ENCODE results near the gene ARPC3. TPM values are rescaled to one million over a fixed set of nuclear protein-coding genes. Genes with fewer than 3 reads are reported as not detected.
A peak's percentile ranks its signal among the peaks of the same experiment; 100 is the strongest.
"Not testable (repeated sequence)": the region's sequence is repeated elsewhere in the genome, so short reads cannot be mapped to it uniquely, and the experiment has no call there.

Gene ARPC3
- total RNA-seq: 94.4 TPM
- long read RNA-seq, transcript ARPC3-201 (7 exons, 1,014 nt): major isoform, 35 of 38 reads
- long read RNA-seq, partial matches to known transcripts: 3 of 38 reads
- long read RNA-seq, other reads (novel, unspliced or antisense): 0 of 38 reads

DNA sequence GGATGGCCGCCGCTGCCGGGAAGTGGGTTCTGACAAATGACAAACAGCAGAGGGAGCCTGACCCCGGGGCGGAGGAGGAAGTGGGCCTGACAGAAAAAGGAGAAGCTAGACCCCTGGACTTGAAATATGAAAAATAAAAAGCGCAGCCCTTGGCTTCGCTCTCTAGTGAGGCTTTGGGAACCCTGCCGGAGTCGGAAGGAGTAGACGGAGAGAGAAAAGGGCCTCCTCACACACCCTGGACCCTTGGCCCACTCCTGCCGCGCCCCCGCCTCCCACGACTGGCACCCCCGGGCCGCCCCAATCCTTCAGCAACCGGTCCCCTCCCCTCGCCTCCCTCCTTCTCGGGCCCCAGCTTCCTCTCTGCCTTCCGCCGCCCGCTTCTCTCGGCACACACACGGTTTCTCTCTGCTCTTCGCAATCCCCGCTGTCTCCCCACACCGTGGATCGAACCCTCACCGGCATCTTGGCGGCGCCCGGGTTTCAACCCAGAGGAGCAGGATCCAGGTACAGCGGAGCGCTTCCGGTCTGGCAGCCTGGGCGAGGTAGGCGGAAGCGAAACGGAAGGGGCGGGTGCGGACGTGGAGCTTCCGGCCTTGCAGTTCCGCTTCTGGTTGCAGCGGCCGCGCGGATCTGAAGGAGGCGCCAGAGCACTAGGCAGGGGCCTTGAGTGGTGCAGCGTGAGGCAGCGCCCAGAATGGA lies at the start of gene ARPC3:
Gene ARPC3, minus strand, starts transcription at position 539 of the 699 bp plus-strand sequence. Its CDS starts 77 bp downstream, at position 462.
- intact Hi-C loops (cut with DNase I): loop anchor here (1.0 to 5.0 kb wide), 5 partner anchors 52 to 438 kb away; partner anchors contain the start of genes RAD9B and VPS29
- DNase-seq (ENCODE audit: missing footprints) (peak; percentile 98), ATAC-seq (peak; percentile 99)

DNA sequence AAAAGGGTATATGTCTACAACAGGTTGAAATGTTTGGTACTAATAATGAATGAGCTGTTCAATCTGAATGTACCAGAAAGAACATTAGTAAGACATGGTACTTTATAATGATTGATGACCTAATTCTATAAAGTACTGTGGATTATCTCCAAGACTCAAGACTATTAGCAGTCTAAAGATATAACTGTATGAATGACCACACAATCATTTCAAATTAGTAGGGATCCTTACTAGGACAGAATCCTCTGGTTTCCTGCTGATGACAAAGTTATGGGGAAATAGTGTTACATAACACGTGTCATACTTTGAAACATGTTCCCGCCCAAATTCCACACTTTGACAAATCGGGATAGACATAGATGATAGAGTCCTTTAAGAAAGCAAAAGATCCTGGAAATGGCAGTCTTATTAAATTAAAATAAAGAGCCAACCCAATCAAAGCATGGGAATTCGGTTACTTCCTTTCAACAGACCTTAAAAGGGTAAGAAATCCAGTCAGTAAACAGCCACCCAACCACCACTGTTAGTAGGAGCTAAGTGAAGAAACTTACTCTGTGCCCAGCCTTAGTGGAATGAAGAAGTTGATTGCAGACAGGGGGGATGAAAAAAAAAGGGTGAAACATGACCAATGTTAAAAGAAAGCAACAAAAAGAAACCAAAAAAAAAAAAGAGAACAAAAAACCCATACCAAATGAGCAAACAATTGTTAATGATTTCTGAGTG lies 49.0 kb upstream of the ARPC3 start:
- intact Hi-C loops (cut with DNase I): no loop called here
- ATAC-seq (no peak), DNase-seq (ENCODE audit: missing footprints) (no peak)

DNA sequence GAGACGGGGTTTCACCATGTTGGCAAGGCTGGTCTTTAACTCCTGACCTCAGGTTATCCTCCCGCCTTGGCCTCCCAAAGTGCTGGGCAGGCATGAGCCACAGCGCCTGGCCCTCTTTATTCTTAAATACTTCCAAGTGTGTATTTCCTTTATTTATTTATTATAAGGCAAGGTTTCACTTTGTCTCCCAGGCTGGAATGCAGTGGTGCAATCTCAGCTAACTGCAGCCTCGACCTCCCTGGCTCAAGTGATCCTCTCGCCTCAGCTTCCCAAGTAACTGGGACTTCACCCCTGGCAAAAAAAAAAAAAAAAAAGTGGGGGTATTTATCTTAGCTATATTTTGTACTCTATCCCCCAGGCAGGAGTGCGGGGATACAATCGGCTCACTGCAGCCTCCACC lies 25.3 kb upstream of the ARPC3 start:
- no peak for ATAC-seq
- intact Hi-C loops (cut with DNase I): no loop called here
- no peak for DNase-seq (ENCODE audit: missing footprints)

DNA sequence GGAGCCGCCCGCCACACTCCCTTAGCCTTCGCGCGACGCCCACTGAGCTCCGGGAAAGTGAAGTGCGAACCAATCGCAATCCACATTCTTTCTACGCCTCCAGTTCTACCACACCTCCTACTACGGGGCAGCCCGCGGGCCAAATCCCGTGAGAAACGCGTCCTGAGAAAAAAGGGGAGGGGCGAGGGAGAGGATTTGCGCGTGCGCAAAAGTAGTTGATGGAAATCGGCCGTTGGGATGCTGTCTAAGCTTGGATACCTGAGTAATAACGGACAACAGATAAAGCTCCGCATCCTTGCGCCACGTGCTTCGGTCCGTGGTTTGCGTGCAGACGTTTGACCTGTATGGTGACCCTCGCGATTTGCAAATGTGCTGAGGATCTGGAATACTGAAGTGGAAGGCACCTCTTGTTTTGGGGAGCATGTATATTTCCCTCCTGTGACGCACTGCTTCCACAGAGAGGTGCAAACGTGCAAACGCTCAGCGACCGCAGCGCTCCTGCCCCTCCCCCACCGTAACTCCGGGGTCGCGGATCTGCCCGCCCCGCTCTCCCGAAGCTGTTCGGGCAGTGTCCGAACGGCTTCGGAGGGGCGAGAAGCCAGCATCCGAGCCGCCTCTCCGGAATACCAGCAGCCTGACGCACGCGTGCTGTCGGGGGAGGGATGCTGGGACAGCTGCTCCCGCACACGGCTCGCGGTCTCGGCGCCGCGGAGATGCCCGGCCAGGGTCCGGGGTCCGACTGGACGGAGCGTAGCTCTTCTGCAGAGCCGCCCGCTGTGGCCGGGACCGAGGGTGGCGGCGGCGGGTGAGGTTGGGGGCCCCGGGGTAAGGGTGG lies 18.3 kb upstream of the ARPC3 start, which contains the start of the genes FAM216A and GPN3:
Gene FAM216A, plus strand, starts transcription at position 632 of the 835 bp plus-strand sequence. Its CDS starts 31 bp downstream, at position 663.
Gene GPN3, minus strand, starts transcription at position 44 of the 835 bp plus-strand sequence. CDS start 54 bp downstream, outside the sequence.
- ATAC-seq (peak; percentile 96), DNase-seq (ENCODE audit: missing footprints) (peak; percentile 98)
- intact Hi-C loops (cut with DNase I): loop anchor here (2.0 to 5.0 kb wide), 4 partner anchors 34 to 358 kb away; partner anchors contain the start of genes RAD9B and VPS29

DNA sequence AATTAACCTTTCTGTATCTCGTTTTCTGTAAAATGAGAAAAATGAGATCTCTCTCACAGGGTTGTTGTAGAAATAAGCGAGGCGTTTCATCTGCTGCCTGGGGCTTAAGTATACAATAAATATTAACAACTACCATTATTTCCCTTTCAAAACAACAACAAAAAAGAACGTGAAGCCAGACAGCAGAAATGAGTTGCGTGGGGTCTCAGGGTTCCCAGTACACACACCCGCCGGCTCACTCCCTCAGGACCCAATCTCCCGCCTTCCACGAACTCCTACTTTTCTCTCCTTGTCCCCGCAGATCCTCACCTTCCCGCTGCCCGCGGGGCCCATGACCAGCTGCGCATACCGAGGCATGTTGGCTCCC lies 17.7 kb upstream of the ARPC3 start:
- DNase-seq (ENCODE audit: missing footprints): no peak
- intact Hi-C loops (cut with DNase I): loop anchor here (2.0 to 5.0 kb wide), 4 partner anchors 35 to 359 kb away; partner anchors contain the start of genes RAD9B and VPS29
- ATAC-seq: no peak

DNA sequence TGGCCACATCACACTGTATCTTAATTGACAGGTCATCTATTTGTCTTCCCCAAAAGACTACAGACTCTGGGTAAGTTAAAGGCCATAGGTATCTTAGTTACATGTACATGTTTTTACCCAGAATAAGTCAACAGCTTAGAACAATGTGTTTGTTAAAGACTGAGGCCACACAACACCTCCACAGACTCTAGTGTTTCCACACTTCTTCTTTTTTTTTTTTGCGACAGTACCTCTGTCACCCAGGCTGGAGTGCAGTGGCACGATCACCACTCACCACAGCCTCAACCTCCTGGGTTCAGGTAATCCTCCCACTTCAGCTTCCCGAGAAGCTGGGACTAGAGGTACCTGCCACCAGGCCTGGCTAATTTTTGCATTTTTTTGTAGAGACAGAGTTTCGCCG lies 16.7 kb upstream of the ARPC3 start:
- no peak for DNase-seq (ENCODE audit: missing footprints)
- ATAC-seq: no peak
- intact Hi-C loops (cut with DNase I): loop anchor here (5.0 kb wide), 1 partner anchor 231 kb away; no protein-coding TSS in a partner anchor

DNA sequence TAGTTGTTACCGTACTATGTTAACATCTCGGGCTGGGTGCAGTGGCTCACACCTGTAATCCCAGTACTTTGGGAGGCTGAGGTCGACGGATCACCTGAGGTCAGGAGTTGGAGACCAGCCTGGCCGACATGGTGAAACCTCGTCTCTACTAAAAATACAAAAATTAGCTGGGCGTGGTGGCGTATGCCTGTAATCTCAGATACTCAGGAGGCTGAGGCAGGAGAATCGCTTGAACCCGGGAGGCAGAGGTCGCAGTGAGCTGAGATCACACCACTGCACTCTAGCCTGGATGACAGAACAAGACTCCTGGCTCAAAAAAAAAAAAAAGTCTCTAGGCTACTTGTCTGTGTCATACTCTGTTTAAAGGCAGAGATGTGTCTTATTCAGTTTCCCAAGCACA lies 15.6 kb upstream of the ARPC3 start:
- ATAC-seq; DNase-seq (ENCODE audit: missing footprints): not testable (repeated sequence)
- intact Hi-C loops (cut with DNase I): loop anchor here (5.0 kb wide), 1 partner anchor 232 kb away; no protein-coding TSS in a partner anchor

DNA sequence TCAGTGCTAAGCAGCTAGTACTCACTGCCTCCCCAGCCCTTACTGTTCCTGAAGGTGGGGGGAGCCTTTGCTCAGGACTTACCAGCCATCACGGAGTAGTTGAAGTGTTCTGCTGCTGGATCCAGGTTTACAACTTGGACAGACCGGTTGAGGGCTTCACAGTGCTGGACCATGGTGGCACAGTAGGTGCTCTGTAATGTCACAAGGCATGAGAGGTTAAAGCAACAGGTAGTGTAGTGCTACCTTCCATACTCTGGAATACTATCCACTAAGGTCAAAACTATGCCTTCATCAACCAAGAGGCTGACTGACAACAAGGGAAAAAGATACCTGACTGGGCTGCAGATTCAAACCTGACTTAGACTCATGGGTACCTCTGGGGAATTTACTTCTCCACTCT lies 14.9 kb upstream of the ARPC3 start:
- intact Hi-C loops (cut with DNase I): loop anchor here (5.0 kb wide), 1 partner anchor 232 kb away; no protein-coding TSS in a partner anchor
- ATAC-seq (no peak), DNase-seq (ENCODE audit: missing footprints) (no peak)

DNA sequence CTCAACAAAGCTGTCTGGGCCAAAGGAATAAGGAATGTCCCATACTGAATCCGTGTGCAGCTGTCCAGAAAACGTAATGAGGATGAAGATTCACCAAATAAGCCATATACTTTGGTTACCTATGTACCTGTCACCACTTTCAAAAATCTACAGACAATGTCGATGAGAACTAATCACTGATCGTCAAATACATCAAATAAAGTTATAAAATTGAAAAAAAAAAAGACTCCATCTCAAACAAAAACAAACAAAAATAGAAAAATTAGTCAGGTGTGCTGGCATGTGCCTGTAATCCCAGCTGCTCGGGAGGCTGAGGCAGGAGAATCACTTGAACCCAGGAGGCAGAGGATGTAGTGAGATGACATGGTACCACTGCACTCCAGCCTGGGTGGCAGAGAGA lies 11.1 kb upstream of the ARPC3 start:
- ATAC-seq; intact Hi-C loops (cut with DNase I); DNase-seq (ENCODE audit: missing footprints): not testable (repeated sequence)

DNA sequence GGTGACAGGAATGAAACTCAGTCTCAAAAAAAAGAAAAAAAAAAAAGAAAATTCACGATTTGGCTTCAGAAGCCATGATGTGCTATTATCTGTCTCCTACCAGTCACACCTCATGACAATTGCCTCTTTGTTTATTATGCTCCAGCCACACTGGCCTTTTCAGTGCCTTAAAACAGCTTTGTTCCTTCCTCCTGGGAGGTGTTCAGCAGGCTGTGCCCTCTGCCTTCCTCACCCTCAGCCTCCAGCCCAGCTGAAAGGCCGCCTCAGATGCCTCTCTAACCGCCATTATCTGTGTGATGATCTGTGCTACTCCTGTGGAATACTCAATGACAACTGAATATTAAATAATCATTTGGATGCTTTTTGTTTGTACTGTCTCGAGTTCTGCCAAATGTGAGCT lies 8.6 kb upstream of the ARPC3 start:
- intact Hi-C loops (cut with DNase I): no loop called here
- ATAC-seq (no peak), DNase-seq (ENCODE audit: missing footprints) (no peak)

DNA sequence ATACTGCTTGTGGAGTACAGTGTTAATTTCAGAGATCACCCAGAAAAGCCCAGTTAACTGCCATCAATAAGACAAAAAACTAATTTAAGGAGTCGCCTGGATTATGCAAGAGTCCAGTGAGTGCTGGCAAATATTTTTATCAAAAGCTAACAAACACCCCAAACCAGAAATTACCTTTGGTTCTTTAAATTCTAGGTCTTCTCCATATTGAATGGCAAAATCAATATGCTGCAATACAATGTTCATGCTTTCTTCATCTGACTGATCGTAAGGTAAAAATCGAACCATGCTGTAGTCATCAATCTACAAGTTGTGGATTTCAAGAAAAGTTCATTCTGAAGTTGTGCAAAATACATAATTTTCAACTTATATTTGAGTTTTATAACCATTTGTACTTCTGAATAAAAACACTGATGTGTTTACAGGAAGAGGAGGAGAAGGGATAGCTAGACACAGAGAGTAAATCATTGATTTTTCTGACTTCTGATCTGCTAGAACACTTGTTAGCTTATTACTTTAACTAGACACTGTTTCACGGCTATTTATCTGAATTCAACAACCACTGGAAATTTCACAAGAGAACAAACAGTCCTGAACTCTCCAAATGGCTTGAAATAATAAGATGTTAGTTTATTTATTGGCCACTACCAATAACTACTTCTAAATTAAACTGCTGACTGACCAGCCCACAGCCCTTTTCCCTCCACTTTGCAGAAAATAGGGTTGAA lies 3.6 kb upstream of the ARPC3 start:
- DNase-seq (ENCODE audit: missing footprints) (no peak), ATAC-seq (no peak)
- intact Hi-C loops (cut with DNase I): loop anchor here (5.0 kb wide), 3 partner anchors 49 to 374 kb away; partner anchors contain the start of genes RAD9B and VPS29

DNA sequence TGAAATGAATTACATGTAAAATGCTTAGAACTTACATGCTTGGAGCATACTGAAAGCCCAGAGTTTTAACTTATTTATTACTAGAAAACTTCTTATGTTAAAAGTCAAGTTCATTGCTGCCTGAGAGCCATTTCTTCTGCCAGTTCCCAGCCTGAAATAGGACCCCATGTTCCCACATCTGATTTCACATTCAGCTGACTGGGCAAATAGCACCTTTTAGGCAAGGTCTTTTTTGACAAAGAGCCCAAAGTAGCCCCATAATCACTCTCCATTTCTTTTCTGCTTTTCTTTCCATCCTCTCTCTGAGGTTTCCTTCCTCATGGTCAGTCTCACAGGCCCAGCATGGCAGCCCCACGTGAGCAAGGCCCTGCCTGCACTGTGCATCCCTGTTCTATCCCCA lies 1.1 kb upstream of the ARPC3 start:
- ATAC-seq (no peak), DNase-seq (ENCODE audit: missing footprints) (no peak)
- intact Hi-C loops (cut with DNase I): loop anchor here (2.0 to 5.0 kb wide), 4 partner anchors 51 to 376 kb away; partner anchors contain the start of genes RAD9B and VPS29

DNA sequence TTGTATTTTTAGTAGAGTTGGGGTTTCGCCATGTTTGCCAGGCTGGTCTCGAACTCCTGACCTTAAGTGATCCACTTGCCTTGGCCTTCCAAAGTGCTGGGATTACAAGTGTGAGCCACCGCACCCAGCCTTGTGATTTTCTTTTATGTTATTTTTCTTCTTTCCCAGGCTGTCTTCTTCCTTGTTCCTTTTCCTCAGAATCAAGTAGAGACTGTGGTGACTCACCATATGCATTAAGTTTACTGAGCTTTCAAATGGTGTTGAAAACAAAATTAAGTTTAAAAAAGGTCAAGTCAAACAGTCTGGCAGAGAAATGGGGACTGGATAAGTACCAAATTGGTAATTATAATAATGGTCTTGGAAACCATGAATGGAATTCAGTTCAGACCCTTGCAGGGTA lies 5.7 kb downstream of the ARPC3 start:
- ATAC-seq (no peak), DNase-seq (ENCODE audit: missing footprints) (no peak)
- intact Hi-C loops (cut with DNase I): no loop called here

DNA sequence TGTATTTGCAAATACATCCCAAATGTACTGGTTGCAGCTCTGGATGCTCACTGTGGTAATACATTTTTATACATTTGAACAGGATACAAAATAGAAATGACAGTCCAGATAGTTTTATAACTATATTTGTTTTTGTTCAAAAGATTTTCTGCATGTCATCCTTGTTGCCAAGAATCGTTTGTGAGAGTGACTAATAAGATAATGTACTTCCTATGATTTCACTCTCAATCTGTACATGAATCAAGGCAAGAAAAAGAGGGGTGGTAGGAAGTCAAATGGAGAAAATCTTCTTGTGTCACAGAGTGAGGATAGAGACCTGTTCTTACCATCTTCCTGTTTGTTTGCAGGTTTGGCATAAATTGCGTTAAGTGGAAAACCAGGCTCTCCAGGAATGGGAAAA lies 13.9 kb downstream of the ARPC3 start:
- ATAC-seq: no peak
- no peak for DNase-seq (ENCODE audit: missing footprints)
- intact Hi-C loops (cut with DNase I): no loop called here

DNA sequence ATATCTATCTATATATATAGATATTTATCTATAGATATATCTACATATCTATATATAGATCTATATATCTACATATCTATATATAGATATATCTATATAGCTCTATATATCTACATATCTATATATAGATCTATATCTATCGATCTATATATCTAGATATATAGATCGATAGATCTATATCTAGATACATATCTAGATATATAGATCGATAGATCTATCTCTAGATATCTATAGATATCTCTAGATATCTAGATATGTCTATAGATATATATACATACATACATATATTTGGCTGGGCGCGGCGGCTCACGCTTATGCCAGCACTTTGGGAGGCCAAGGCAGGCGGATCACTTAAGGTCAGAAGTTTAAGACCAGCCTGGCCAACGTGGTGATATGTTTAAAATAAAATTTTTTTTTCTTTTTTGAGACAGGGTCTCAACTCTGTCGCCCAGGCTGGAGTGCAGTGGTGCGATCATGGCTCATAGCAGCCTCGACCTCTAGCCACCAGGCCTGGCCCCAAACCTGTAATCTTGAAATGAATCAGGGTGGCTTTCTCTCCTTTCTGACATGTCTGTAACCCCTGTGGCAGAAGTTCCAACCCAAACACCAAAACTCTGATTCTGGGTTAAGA lies 18.1 kb downstream of the ARPC3 start:
- DNase-seq (ENCODE audit: missing footprints): no peak
- intact Hi-C loops (cut with DNase I): loop anchor here (1.0 kb wide), 1 partner anchor 332 kb away; no protein-coding TSS in a partner anchor
- no peak for ATAC-seq

DNA sequence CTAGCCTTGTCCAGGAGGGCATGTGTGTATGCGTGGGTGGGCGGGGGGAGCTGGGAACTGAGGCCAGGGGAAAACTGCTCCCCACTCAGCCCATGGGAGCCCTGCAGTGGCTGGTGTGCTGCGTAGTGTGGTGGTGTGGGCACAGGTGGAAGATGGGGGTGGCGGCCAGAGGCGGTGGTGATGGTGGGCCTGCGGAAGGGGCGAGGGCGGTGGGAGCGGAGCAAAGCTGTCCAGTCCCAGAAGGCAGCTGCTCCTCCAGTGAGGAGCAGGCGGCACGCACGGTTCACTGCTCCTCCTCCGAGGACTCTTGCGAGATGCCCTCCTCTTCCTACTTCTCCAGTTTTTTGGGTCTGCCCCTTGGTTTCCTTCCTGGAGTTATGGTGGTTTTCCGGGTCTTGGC lies 20.5 kb downstream of the ARPC3 start:
- ATAC-seq; DNase-seq (ENCODE audit: missing footprints); intact Hi-C loops (cut with DNase I): not testable (repeated sequence)

DNA sequence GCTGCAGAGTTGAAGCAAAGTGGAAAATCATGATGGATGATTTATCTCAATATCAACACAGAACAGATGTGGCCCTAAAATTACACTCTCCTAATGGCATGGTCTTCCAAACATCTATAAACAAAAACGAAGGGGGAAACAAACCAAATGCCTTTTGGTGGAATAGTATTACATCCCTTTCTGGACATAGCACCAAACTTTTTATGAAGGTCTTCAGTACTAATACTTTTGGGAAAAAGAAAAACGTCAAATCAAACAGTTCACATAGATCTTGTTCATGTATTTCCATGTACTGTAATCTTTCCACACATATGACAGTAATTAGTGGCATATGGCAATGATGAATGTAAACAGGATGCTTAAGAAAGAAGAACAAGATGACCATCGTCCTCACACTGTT lies 23.7 kb downstream of the ARPC3 start:
- DNase-seq (ENCODE audit: missing footprints): no peak
- intact Hi-C loops (cut with DNase I): no loop called here
- no peak for ATAC-seq

Measured in Right ventricle myocardium inferior (tissue), 1 donor.